Stimulated activated CD8-positive, alpha-beta memory T cell treated with anti-CD3 and anti-CD28 coated beads, Interleukin-12 subunit alpha, Interleukin-12 subunit beta, amount 100 ng/mL, for 1 hour (primary cell): ENCODE measurements around the gene RNPEPL1.
"Not testable (repeated sequence)": the region's sequence is repeated elsewhere in the genome, so short reads cannot be mapped to it uniquely, and the experiment has no call there.

Source experiments
- DNase-seq: peaks from one replicate; pipeline ENCODE4 v3.0.0-alpha.2; 2020; ENCODE audit warnings: low read depth

RNPEPL1 gene

GRCh38 chr2:240539101-240539500 lies 29.2 kb upstream of the RNPEPL1 start:
- DNase-seq = not testable (repeated sequence)

GRCh38 chr2:240539906-240540305 lies 28.4 kb upstream of the RNPEPL1 start:
- no peak for DNase-seq

- no peak for DNase-seq
Measured at GRCh38 chr2:240551288-240551687, 17.0 kb upstream of the RNPEPL1 start.

- DNase-seq = no peak
Measured at GRCh38 chr2:240551811-240552210, 16.5 kb upstream of the RNPEPL1 start.

- DNase-seq = no peak
Measured at GRCh38 chr2:240553956-240554480, 14.3 kb upstream of the RNPEPL1 start.

- DNase-seq = no peak
Measured at GRCh38 chr2:240554767-240555493, 13.4 kb upstream of the RNPEPL1 start.

GRCh38 chr2:240555541-240556250 lies 12.6 kb upstream of the RNPEPL1 start:
- no peak for DNase-seq

- peak; percentile 48 for DNase-seq
Measured at GRCh38 chr2:240556553-240557100, 11.7 kb upstream of the RNPEPL1 start.

- no peak for DNase-seq
Measured at GRCh38 chr2:240557101-240557751, 11.1 kb upstream of the RNPEPL1 start.

GRCh38 chr2:240557808-240558207 lies 10.5 kb upstream of the RNPEPL1 start, which contains the start of gene ANKMY1:
ANKMY1 (minus strand) TSS chr2:240557988; CDS start chr2:240557335, 653 bp downstream.
- peak; percentile 33 for DNase-seq

- DNase-seq = no peak
Measured at GRCh38 chr2:240558236-240558761, 10.0 kb upstream of the RNPEPL1 start.

GRCh38 chr2:240559286-240559685 lies 9.0 kb upstream of the RNPEPL1 start:
- DNase-seq = no peak

GRCh38 chr2:240560084-240560479 lies 8.2 kb upstream of the RNPEPL1 start, which contains the start of gene DUSP28:
DUSP28 (plus strand) TSS chr2:240560357; CDS start chr2:240560685, 328 bp downstream.
- DNase-seq = peak; percentile 72

- peak; percentile 100 for DNase-seq
Measured at GRCh38 chr2:240560480-240561324, 7.6 kb upstream of the RNPEPL1 start.

GRCh38 chr2:240561325-240561971 lies 6.8 kb upstream of the RNPEPL1 start:
- DNase-seq = no peak

- DNase-seq = not testable (repeated sequence)
Measured at GRCh38 chr2:240563231-240563630, 5.1 kb upstream of the RNPEPL1 start.

GRCh38 chr2:240563951-240564560 lies 4.2 kb upstream of the RNPEPL1 start:
- no peak for DNase-seq

GRCh38 chr2:240564561-240565332 lies 3.5 kb upstream of the RNPEPL1 start:
- DNase-seq = no peak
